ENCODE measurements around the gene MFGE8. TPM values are rescaled to one million over a fixed set of nuclear protein-coding genes. Genes with fewer than 3 reads are reported as not detected.

Gene MFGE8
- total RNA-seq, 1 experiment from 2014 or later = 254 TPM

DNA sequence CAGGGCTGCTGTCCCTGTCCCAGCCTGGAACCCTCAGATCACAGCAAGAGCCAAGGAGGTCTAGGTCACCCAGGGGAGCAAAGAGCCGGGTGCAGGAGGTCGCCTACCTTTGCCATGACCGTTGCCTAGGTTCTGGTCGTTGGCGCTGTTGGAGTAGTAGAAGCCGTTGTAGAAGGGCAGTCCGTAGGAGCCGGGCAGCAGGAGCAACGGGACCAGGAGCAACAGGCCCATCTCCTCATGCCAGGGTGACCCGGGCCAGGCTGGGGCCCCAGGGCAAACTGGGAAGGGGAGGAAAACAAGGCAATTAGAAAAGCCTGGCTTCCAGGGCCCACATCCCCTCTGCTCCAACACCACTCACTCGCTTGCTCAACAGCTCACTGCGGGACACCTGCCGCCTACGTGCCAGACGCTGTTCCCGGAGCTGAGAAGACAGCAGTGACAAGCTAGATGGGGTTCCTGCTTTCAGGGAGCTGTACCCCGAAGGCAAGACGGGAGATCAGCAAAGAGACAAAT is 26.1 kb downstream of the MFGE8 start:
- intact Hi-C loops (cut with micrococcal nuclease) = no loop called here
- Mint-ChIP-seq H3K4me1 (ENCODE audit: insufficient read depth, unreplicated experiment) (no peaks in the 10 kb centered on the region), H3K4me3 (ENCODE audit: unreplicated experiment) (no peak overlapping the region), H3K36me3 (ENCODE audit: insufficient read depth, unreplicated experiment) (peaks cover 12% of the 10 kb centered on the region), H3K27ac (ENCODE audit: low read depth, unreplicated experiment) (no peak overlapping the region), H3K9me3 (ENCODE audit: unreplicated experiment) (no peaks in the 10 kb centered on the region), H3K27me3 (ENCODE audit: insufficient read depth, unreplicated experiment) (no peaks in the 10 kb centered on the region)
- POLR2A ChIA-PET = no interaction called here
- BruUV-seq (replicated peaks) = no TSS peak
- CTCF ChIA-PET = interaction anchor here (0.7 to 1.2 kb wide), 4 partner anchors 11 to 231 kb away, joined by 3 to 5 read pairs (median 4); no protein-coding TSS in a partner anchor
- no peak for DNase-seq (ENCODE audit: unreplicated experiment)
- TF ChIP-seq, protein P1, sequence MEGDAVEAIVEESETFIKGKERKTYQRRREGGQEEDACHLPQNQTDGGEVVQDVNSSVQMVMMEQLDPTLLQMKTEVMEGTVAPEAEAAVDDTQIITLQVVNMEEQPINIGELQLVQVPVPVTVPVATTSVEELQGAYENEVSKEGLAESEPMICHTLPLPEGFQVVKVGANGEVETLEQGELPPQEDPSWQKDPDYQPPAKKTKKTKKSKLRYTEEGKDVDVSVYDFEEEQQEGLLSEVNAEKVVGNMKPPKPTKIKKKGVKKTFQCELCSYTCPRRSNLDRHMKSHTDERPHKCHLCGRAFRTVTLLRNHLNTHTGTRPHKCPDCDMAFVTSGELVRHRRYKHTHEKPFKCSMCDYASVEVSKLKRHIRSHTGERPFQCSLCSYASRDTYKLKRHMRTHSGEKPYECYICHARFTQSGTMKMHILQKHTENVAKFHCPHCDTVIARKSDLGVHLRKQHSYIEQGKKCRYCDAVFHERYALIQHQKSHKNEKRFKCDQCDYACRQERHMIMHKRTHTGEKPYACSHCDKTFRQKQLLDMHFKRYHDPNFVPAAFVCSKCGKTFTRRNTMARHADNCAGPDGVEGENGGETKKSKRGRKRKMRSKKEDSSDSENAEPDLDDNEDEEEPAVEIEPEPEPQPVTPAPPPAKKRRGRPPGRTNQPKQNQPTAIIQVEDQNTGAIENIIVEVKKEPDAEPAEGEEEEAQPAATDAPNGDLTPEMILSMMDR (IDR thresholded peaks at IDR 0.05; ENCODE audit: unreplicated experiment) = no peak

GRCh38 chr15:88882785-88883184 is 30.4 kb downstream of the MFGE8 start:
- no TSS peak for BruUV-seq (replicated peaks)
- Mint-ChIP-seq H3K4me3 (ENCODE audit: unreplicated experiment) (no peak overlapping the region), H3K27me3 (ENCODE audit: insufficient read depth, unreplicated experiment) (no peaks in the 10 kb centered on the region), H3K4me1 (ENCODE audit: insufficient read depth, unreplicated experiment) (no peaks in the 10 kb centered on the region), H3K36me3 (ENCODE audit: insufficient read depth, unreplicated experiment) (peaks cover 22% of the 10 kb centered on the region), H3K9me3 (ENCODE audit: unreplicated experiment) (no peaks in the 10 kb centered on the region), H3K27ac (ENCODE audit: low read depth, unreplicated experiment) (no peak overlapping the region)
- intact Hi-C loops (cut with micrococcal nuclease) = no loop called here
- ChIA-PET POLR2A (interaction anchor here (0.7 to 1.8 kb wide), 5 partner anchors 11 to 82 kb away, joined by 3 to 7 read pairs (median 4); partner anchors contain the start of gene HAPLN3), CTCF (interaction anchor here (0.6 to 1.3 kb wide), 5 partner anchors 9 to 246 kb away, joined by 3 to 7 read pairs (median 3); no protein-coding TSS in a partner anchor)
- peak; percentile 32 for DNase-seq (ENCODE audit: unreplicated experiment)
- TF ChIP-seq, protein P1 (IDR thresholded peaks at IDR 0.05; ENCODE audit: unreplicated experiment) = no peak

DNA sequence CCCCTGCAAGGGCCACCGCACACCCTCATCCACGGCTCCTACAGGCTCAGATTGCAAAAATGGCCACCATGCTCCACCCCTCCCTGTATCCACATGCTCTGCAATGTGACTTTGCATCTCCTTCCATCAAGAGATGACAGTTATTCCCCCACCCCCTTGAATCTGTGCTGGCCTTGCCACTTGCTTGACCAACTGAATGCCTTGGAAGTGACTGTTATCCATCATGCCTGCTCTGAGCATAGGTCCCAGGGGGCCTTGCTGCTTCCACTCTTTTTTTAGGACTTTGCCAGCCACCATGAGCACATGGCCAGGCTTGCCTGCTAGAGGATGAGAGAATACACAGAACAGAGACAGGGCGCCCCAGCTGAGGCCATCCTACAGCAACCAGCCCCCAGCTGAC is 31.4 kb downstream of the MFGE8 start:
- ChIA-PET POLR2A (interaction anchor here (0.6 to 1.8 kb wide), 3 partner anchors 13 to 1488 kb away, joined by 3 to 7 read pairs (median 4); partner anchors contain the start of gene HAPLN3), CTCF (interaction anchor here (0.5 to 1.3 kb wide), 4 partner anchors 10 to 135 kb away, joined by 3 to 5 read pairs (median 4); no protein-coding TSS in a partner anchor)
- Mint-ChIP-seq H3K4me1 (ENCODE audit: insufficient read depth, unreplicated experiment) (no peaks in the 10 kb centered on the region), H3K9me3 (ENCODE audit: unreplicated experiment) (no peaks in the 10 kb centered on the region), H3K4me3 (ENCODE audit: unreplicated experiment) (no peak overlapping the region), H3K36me3 (ENCODE audit: insufficient read depth, unreplicated experiment) (peaks cover 22% of the 10 kb centered on the region), H3K27ac (ENCODE audit: low read depth, unreplicated experiment) (no peak overlapping the region), H3K27me3 (ENCODE audit: insufficient read depth, unreplicated experiment) (no peaks in the 10 kb centered on the region)
- no TSS peak for BruUV-seq (replicated peaks)
- intact Hi-C loops (cut with micrococcal nuclease) = no loop called here
- no peak for DNase-seq (ENCODE audit: unreplicated experiment)
- TF ChIP-seq, protein P1 (IDR thresholded peaks at IDR 0.05; ENCODE audit: unreplicated experiment) = no peak

DNA sequence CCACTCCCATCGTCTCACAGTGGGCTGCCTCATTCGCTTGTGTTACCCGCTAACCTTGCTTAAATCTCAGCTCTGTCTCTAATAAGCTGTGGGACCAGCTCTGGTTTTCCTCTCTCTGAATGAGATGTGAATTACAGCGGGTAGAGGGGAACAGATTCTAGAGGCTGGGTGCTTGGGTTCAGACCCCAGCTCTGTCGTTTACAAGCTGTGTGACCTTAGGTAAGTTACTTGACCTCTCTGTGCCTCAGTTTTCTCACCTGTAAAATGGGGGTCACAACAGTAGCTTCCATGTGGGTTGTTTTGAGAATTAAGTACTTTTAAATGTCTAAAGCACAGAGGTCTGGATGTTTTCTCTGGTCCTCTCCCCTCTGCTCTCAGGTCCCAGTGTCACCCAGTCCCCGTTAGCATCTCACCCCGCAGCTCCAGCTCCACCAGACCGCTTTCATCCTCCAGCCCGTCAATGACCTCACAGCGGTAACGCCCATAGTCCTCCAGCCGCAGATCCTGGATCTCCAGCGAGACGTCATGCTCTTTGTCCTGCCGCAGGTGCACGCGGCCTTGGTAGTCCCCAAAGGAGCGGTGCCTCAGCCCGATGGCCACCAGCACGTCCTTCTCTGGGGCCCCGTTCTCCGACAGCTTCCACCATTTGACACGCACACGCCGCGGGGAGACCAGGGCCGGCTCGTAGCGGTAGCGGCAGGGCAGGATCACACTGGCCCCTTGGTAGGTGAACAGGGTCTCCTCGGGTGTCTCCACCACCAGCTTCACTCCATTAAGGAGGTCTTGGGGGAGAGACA is 32.0 kb downstream of the MFGE8 start:
- Mint-ChIP-seq H3K4me3 (ENCODE audit: unreplicated experiment) (no peak overlapping the region), H3K27ac (ENCODE audit: low read depth, unreplicated experiment) (no peak overlapping the region), H3K36me3 (ENCODE audit: insufficient read depth, unreplicated experiment) (peaks cover 22% of the 10 kb centered on the region), H3K9me3 (ENCODE audit: unreplicated experiment) (no peaks in the 10 kb centered on the region), H3K4me1 (ENCODE audit: insufficient read depth, unreplicated experiment) (no peaks in the 10 kb centered on the region), H3K27me3 (ENCODE audit: insufficient read depth, unreplicated experiment) (no peaks in the 10 kb centered on the region)
- DNase-seq (ENCODE audit: unreplicated experiment) = no peak
- ChIA-PET POLR2A (interaction anchor here (0.6 to 0.7 kb wide), 2 partner anchors 19 to 1489 kb away, joined by 3 read pairs; no protein-coding TSS in a partner anchor), CTCF (interaction anchor here (0.5 to 3.7 kb wide), 7 partner anchors 11 to 404 kb away, joined by 3 to 16 read pairs (median 4); no protein-coding TSS in a partner anchor)
- intact Hi-C loops (cut with micrococcal nuclease) = no loop called here
- no TSS peak for BruUV-seq (replicated peaks)
- TF ChIP-seq, protein P1 (IDR thresholded peaks at IDR 0.05; ENCODE audit: unreplicated experiment) = no peak
